Erythroblast (primary cell): ENCODE results near the gene CHCHD3.

Experiments
- GATA1 ChIP-seq: IDR thresholded peaks from 2 replicates; pipeline ENCODE4 v1.6.1; 2011; ENCODE audit warnings: low read depth, mild to moderate bottlenecking, control low read depth, low read length, moderate library complexity
- POLR2A ChIP-seq: IDR thresholded peaks from 2 replicates; pipeline ENCODE4 v1.6.1; 2011; ENCODE audit warnings: mild to moderate bottlenecking, low read length

DNA sequence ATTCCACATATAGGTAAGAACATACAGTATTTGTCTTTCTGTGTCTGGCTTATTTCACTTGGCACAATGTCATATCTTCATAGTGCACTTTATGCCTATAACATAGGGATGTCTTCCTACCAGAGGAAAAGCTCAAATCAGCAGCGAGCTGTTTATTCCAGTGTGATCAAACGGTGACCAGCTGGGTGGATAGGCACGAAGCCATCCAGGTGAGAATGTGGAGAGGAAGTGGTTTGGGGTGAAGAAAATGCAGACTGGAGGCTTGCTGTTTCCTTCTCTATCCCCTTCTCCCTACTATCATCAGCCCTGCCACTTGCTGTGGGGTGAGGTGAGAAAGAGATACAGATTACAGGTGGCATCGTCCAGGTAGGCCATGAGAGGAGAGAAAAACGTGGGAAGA, 52.4 kb downstream of the CHCHD3 start:
- TF ChIP-seq POLR2A (no peak), GATA1 (no peak)
